Cortex of kidney (tissue), 1 donor: Measurements from ENCODE around the gene WNT1.

ENCODE experiments used
- DNase-seq: peaks from one replicate; lab custom pipeline; 2025; lab: John Stamatoyannopoulos, UW

The WNT1 gene

GRCh38 chr12:48980953-48981756, 3.0 kb downstream of the WNT1 start:
- DNase-seq: no peak

- DNase-seq: no peak
Measured at GRCh38 chr12:48981757-48982157, 3.6 kb downstream of the WNT1 start.

- no peak for DNase-seq
Measured at GRCh38 chr12:48982397-48983080, 4.4 kb downstream of the WNT1 start.

GRCh38 chr12:48985475-48985897, 7.4 kb downstream of the WNT1 start:
- no peak for DNase-seq

GRCh38 chr12:48985901-48986300, 7.8 kb downstream of the WNT1 start:
- no peak for DNase-seq

- no peak for DNase-seq
Measured at GRCh38 chr12:48986720-48987291, 8.7 kb downstream of the WNT1 start.

GRCh38 chr12:48988030-48988649, 10.0 kb downstream of the WNT1 start:
- DNase-seq: no peak

GRCh38 chr12:48990552-48990951, 12.4 kb downstream of the WNT1 start:
- DNase-seq: no peak

GRCh38 chr12:48991247-48992050, 13.3 kb downstream of the WNT1 start:
- DNase-seq: no peak

GRCh38 chr12:48993787-48994186, 15.7 kb downstream of the WNT1 start:
- no peak for DNase-seq

GRCh38 chr12:48994224-48995085, 16.3 kb downstream of the WNT1 start:
- DNase-seq: no peak

- no peak for DNase-seq
Measured at GRCh38 chr12:48995086-48995879, 17.2 kb downstream of the WNT1 start.

- no peak for DNase-seq
Measured at GRCh38 chr12:48996794-48997718, 18.9 kb downstream of the WNT1 start.

- DNase-seq: no peak
Measured at GRCh38 chr12:48997719-48998496, 19.8 kb downstream of the WNT1 start.

- DNase-seq: no peak
Measured at GRCh38 chr12:48998497-48999353, 20.6 kb downstream of the WNT1 start.

- no peak for DNase-seq
Measured at GRCh38 chr12:48999371-49000131, 21.4 kb downstream of the WNT1 start, which contains the start of gene DDN. TSS of gene DDN (minus strand) at chr12:48999375. CDS start at chr12:48999287, 88 bp downstream.
